ENCODE results near the gene FAM229A.
"Not testable (repeated sequence)": the region's sequence is repeated elsewhere in the genome, so short reads cannot be mapped to it uniquely, and the experiment has no call there.

FAM229A gene

DNA sequence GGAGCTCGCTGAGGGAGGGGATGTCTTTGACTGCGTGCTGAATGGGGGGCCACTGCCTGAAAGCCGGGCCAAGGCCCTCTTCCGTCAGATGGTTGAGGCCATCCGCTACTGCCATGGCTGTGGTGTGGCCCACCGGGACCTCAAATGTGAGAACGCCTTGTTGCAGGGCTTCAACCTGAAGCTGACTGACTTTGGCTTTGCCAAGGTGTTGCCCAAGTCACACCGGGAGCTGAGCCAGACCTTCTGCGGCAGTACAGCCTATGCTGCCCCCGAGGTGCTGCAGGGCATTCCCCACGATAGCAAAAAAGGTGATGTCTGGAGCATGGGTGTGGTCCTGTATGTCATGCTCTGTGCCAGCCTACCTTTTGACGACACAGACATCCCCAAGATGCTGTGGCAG lies 1.4 kb upstream of the FAM229A start:
- TF ChIP-seq, protein P1, sequence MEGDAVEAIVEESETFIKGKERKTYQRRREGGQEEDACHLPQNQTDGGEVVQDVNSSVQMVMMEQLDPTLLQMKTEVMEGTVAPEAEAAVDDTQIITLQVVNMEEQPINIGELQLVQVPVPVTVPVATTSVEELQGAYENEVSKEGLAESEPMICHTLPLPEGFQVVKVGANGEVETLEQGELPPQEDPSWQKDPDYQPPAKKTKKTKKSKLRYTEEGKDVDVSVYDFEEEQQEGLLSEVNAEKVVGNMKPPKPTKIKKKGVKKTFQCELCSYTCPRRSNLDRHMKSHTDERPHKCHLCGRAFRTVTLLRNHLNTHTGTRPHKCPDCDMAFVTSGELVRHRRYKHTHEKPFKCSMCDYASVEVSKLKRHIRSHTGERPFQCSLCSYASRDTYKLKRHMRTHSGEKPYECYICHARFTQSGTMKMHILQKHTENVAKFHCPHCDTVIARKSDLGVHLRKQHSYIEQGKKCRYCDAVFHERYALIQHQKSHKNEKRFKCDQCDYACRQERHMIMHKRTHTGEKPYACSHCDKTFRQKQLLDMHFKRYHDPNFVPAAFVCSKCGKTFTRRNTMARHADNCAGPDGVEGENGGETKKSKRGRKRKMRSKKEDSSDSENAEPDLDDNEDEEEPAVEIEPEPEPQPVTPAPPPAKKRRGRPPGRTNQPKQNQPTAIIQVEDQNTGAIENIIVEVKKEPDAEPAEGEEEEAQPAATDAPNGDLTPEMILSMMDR (IDR thresholded peaks at IDR 0.05; ENCODE audit: low read depth, low read length, missing control alignments) = no peak
- DNase-seq (ENCODE audit: low read depth) = no peak
- H3K4me3 ChIP-seq (ENCODE audit: low read depth, low read length) = no peak overlapping the region

DNA sequence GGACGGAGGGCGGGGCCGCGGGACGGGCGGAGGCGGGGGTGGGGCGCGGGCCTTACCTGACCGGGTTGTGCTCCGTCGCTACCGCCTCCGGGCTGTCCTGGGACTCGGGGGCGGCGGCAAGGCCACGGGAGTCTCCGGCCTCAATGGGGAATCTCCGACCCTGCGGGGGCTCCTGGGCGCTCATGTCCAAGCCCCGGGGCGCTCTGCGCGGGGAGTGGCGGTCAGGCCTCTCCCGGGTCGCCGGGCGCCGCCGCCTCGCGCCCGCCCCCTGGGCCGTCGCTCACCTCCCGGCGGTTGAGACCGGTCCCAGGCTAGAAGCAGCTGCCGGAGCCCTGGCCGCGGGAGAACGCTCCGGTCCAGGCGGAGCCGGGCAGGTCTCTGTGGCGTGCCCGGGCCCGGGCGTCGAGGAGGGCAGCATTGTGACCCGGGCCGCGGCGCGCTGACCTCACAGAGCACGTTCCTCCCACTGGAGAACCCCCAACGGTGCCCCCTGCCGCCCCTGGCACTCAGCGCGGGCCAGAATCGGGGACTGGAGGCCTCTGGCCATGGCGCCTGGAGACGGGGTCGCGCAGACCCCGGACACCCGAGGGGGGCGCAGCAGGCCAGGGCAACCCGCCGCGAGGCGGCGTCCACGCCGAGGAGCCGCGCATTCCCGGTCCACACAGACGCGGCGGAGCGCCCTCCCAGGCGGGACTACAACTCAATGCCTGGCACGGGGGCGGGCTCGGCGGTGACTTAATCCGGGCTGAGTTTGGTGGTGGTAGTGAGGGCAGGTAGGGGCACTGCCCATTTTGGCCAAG lies 411 bp downstream of the FAM229A start:
- no peak overlapping the region for H3K4me3 ChIP-seq (ENCODE audit: low read depth, low read length)
- no peak for DNase-seq (ENCODE audit: low read depth)
- TF ChIP-seq, protein P1 (IDR thresholded peaks at IDR 0.05; ENCODE audit: low read depth, low read length, missing control alignments) = no peak

DNA sequence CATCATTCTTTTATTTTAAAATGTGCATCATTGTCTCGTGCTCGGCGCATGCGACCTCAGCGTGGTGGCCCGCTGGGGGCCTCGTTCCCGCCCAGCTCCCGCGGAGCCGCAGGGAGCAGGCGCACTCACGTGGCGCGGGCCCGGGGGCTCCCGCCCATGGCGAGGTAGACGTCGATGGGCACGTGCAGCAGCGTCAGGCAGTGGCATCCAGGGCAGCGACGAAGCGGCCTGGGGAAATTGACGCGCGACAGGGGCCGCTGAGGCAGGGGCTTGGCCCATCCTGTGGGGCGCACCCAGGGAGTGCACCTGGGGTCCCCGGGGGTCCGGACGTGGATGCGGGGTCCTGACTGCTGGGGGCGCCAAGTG lies 994 bp downstream of the FAM229A start:
- TF ChIP-seq, protein P1 (IDR thresholded peaks at IDR 0.05; ENCODE audit: low read depth, low read length, missing control alignments) = no peak
- H3K4me3 ChIP-seq (ENCODE audit: low read depth, low read length) = no peak overlapping the region
- no peak for DNase-seq (ENCODE audit: low read depth)

DNA sequence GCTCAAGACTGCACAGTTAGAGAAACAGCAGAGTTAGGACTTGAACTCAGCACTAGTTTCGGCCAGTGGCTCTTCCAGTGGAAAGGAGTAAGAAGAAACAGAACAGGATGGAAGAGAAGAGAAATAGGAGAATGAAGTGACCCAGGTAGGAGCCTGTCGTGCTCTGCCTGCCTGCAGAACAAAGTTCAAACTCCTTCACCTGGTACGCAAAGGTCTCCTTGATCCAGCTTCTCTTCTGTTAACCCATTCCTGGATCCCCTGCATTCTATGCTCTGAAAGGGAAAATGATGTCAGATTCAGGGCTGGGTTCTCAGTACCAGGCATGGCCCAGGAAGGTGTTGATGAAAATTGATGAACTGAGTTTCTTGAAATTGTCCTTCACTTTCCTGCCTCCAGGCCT lies 3.9 kb downstream of the FAM229A start:
- TF ChIP-seq, protein P1 (IDR thresholded peaks at IDR 0.05; ENCODE audit: low read depth, low read length, missing control alignments) = no peak
- H3K4me3 ChIP-seq (ENCODE audit: low read depth, low read length) = no peak overlapping the region
- no peak for DNase-seq (ENCODE audit: low read depth)

DNA sequence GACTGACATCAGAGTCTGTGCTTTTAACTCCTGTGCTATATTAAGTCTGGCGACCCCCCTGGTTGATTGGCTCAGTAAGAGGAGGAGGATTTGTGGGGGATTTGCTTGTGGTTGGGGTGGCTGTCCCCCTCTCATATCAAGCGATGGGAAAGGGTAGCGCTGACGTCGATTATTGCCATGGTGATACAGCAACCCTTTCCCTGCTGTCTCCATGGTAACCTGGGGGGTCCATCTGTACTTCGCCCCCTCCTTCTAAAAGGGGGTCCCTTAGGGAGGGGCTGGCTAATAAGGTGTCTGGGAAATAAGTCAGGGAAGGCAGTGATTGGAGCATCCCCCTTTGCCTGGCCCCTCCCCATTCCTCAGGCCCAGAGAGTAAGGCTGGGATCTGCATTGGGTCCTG lies 4.7 kb downstream of the FAM229A start:
- TF ChIP-seq, protein P1 (IDR thresholded peaks at IDR 0.05; ENCODE audit: low read depth, low read length, missing control alignments) = no peak
- no peak overlapping the region for H3K4me3 ChIP-seq (ENCODE audit: low read depth, low read length)
- no peak for DNase-seq (ENCODE audit: low read depth)

DNA sequence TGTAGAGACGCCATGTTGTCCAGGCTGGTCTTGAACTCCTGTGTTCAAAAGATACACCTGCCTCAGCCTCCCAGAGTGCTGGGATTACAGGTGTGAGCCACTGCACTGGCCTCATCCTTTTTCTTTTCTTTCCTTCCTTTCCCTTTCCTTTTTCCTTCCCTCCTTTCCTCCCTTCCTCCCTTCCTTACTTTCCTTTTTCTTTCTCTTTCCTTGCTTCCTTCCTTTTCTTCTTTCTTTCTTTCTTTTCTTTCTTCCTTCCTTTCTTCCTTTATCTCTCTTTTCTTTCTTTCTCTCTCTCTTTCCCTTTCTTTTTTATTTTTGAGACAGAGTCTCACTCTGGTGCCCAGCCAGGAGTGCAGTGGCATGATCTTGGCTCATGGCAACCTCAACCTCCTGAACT lies 5.8 kb downstream of the FAM229A start:
- H3K4me3 ChIP-seq (ENCODE audit: low read depth, low read length) = no peak overlapping the region
- TF ChIP-seq, protein P1 (IDR thresholded peaks at IDR 0.05; ENCODE audit: low read depth, low read length, missing control alignments) = no peak
- no peak for DNase-seq (ENCODE audit: low read depth)

DNA sequence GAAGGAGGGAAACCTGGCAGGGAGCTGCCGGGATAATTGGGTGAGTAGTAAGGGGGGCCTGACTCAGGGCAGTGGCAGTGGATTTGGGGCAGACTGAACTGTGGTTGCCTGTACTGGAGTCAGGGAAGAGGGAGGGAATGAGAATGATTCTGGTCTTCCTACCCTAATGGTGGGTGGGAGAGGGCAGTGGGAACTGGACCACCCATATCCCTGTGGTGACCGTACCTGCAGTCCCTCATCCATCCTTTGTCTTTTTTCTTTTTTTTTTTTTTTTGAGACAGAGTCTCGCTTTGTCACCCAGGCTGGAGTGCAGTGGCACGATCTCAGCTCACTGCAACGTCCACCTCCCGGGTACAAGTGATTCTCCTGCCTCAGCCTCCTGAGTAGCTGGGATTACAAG lies 6.5 kb downstream of the FAM229A start:
- H3K4me3 ChIP-seq (ENCODE audit: low read depth, low read length); DNase-seq (ENCODE audit: low read depth): not testable (repeated sequence)

Measured in GM12864 (cell line).